Stomach (tissue), 4 donors: ENCODE results near the gene VILL.

ENCODE experiments used
- CTCF ChIP-seq, 7 experiments: fragments of 450-650 bp in 4 of 7; fragments of 200-600 bp in 3 of 7; sonication (generic) in 3 of 7; IDR thresholded peaks; one replicate each; pipeline ENCODE4 v1.5.1; 2016 to 2019; ENCODE audit warnings: antibody characterized with exemption in 7 of 7, control low read depth in 2 of 7, mild to moderate bottlenecking in 1 of 7
- POLR2AphosphoS5 ChIP-seq, 3 donors: sonication (generic); formaldehyde crosslinking; IDR thresholded peaks; one replicate each; pipeline ENCODE4 v1.6.1; 2016; ENCODE audit warnings: antibody characterized with exemption in 3 of 3

- TF ChIP-seq CTCF (IDR thresholded peaks at IDR 0.05) (no peak), POLR2AphosphoS5 (IDR thresholded peaks at IDR 0.05) (no peak)
Measured at GRCh38 chr3:38027466-38028465, 37.2 kb downstream of the VILL start.
